GM23338 (cell line): ENCODE results near the gene ALDH1L2. TPM values are rescaled to one million over a fixed set of nuclear protein-coding genes. Genes with fewer than 3 reads are reported as not detected.

Source experiments
- ATAC-seq: fragments of 200-7000 bp; cut with Tn5 transposase; 3 replicates; pipeline ENCODE4 v1.9.1; 2020
- DNase-seq: peaks from one replicate; pipeline ENCODE4 v3.0.0-alpha.2; 2015; ENCODE audit warnings: low spot score
- H2AFZ ChIP-seq: fragments of 200-600 bp; sonication (generic); 2 replicates; pipeline ENCODE4 v1.8.0; 2016; ENCODE audit warnings: antibody characterized with exemption, mild to moderate bottlenecking, moderate library complexity
- H3F3A ChIP-seq: fragments of 200-600 bp; sonication (generic); replicated peaks from 2 replicates; pipeline ENCODE4 v1.8.0; 2017; ENCODE audit warnings: antibody characterized with exemption, mixed run types, low read depth
- H3K27ac ChIP-seq: fragments of 200-600 bp; sonication (generic); 2 replicates; pipeline ENCODE4 v1.6.1; 2016; ENCODE audit warnings: low read depth
- H3K27me3 ChIP-seq: fragments of 200-600 bp; sonication (generic); 2 replicates; pipeline ENCODE4 v1.8.0; 2016; ENCODE audit warnings: mild to moderate bottlenecking, mixed run types, moderate library complexity; ENCODE audit not compliant: insufficient read depth
- H3K36me3 ChIP-seq: fragments of 200-600 bp; sonication (generic); 2 replicates; pipeline ENCODE4 v1.8.0; 2016; ENCODE audit warnings: mild to moderate bottlenecking; ENCODE audit not compliant: insufficient read depth
- H3K4me1 ChIP-seq: fragments of 200-600 bp; sonication (generic); 2 replicates; pipeline ENCODE4 v1.8.0; 2016; ENCODE audit warnings: mild to moderate bottlenecking, moderate library complexity; ENCODE audit not compliant: insufficient read depth
- H3K4me2 ChIP-seq: fragments of 200-600 bp; sonication (generic); 2 replicates; pipeline ENCODE4 v1.7.1; 2017; ENCODE audit warnings: mixed run types
- H3K4me3 ChIP-seq: fragments of 200-600 bp; sonication (generic); 2 replicates; pipeline ENCODE4 v1.6.1; 2016; ENCODE audit warnings: mixed run types
- H3K79me2 ChIP-seq: fragments of 200-600 bp; sonication (generic); replicated peaks from 2 replicates; pipeline ENCODE4 v1.8.0; 2017; ENCODE audit warnings: mild to moderate bottlenecking; ENCODE audit not compliant: insufficient read depth
- H3K9me2 ChIP-seq: fragments of 200-600 bp; sonication (generic); 2 replicates; pipeline ENCODE4 v1.8.0; 2017; ENCODE audit not compliant: insufficient read depth
- H4K20me1 ChIP-seq: fragments of 200-600 bp; sonication (generic); replicated peaks from 2 replicates; pipeline ENCODE4 v1.8.0; 2017; ENCODE audit warnings: mild to moderate bottlenecking; ENCODE audit not compliant: insufficient read depth
- H3K27ac Mint-ChIP-seq: 2 replicates; pipeline ENCODE4 v1.8.0; 2020; ENCODE audit warnings: inconsistent platforms, mild to moderate bottlenecking, moderate library complexity, mixed read lengths
- H3K27me3 Mint-ChIP-seq: 3 replicates; pipeline ENCODE4 v1.8.0; 2022; ENCODE audit warnings: low read depth, mild to moderate bottlenecking, moderate library complexity, mixed read lengths, inconsistent platforms; ENCODE audit not compliant: insufficient read depth, poor library complexity
- H3K36me3 Mint-ChIP-seq: 3 replicates; pipeline ENCODE4 v1.8.0; 2021; ENCODE audit warnings: low read depth, mild to moderate bottlenecking, inconsistent platforms, moderate library complexity, mixed read lengths
- H3K4me1 Mint-ChIP-seq: 3 replicates; pipeline ENCODE4 v1.8.0; 2020; ENCODE audit warnings: mild to moderate bottlenecking, inconsistent platforms, mixed read lengths
- H3K4me3 Mint-ChIP-seq: 3 replicates; pipeline ENCODE4 v1.8.0; 2021; ENCODE audit warnings: moderate library complexity, mild to moderate bottlenecking, inconsistent platforms, mixed read lengths
- H3K9me3 Mint-ChIP-seq: 3 replicates; pipeline ENCODE4 v1.8.0; 2020; ENCODE audit warnings: moderate library complexity, mild to moderate bottlenecking, inconsistent platforms, mixed read lengths
- CTCF ChIP-seq, 2 experiments: fragments of 200-600 bp in 1 of 2; sonication (generic) in 1 of 2; conservative IDR thresholded peaks; 2 replicates each; pipeline versions ENCODE4 v1.5.1 to v1.6.1; 2016 to 2017; ENCODE audit warnings: antibody characterized with exemption in 2 of 2, low read depth in 2 of 2, mild to moderate bottlenecking in 2 of 2, moderate library complexity in 1 of 2
- JUNB ChIP-seq: IDR thresholded peaks from one replicate; pipeline ENCODE4 v1.6.1; 2016; ENCODE audit warnings: antibody characterized with exemption; ENCODE audit not compliant: unreplicated experiment
- POLR2AphosphoS5 ChIP-seq: IDR thresholded peaks from 2 replicates; pipeline ENCODE4 v1.6.1; 2016; ENCODE audit warnings: antibody characterized with exemption, low read depth
- REST ChIP-seq: IDR thresholded peaks from one replicate; pipeline ENCODE4 v1.6.1; 2018; ENCODE audit warnings: antibody characterized with exemption; ENCODE audit not compliant: unreplicated experiment
- STAT1 ChIP-seq: IDR thresholded peaks from one replicate; pipeline ENCODE4 v1.6.1; 2016; ENCODE audit warnings: antibody characterized with exemption; ENCODE audit not compliant: unreplicated experiment
- ZNF331 ChIP-seq: fragments of 250-450 bp; sonication (Bioruptor Pico); IDR thresholded peaks from 2 replicates; pipeline ENCODE4 v1.5.0; 2020; ENCODE audit warnings: low read depth, mild to moderate bottlenecking, moderate library complexity
- ZNF462 ChIP-seq: fragments of 250-450 bp; sonication (Bioruptor Pico); IDR thresholded peaks from 2 replicates; pipeline ENCODE4 v1.5.0; 2020; ENCODE audit warnings: mild to moderate bottlenecking, moderate library complexity
- polyA plus RNA-seq: library from polyadenylated mRNA; unstranded; fragments of >200 nt; fragmentation: Nextera tagmentation; extraction: Ambion mirVana; gene quantifications from 2 replicates; pipeline ENCODE4 v1.2.1, GENCODE V29; 2016
- total RNA-seq: library from RNA; depleted of rRNA; stranded (reverse); fragments of >200 nt; shearing (Covaris generic); gene quantifications from 2 replicates; pipeline ENCODE4 v1.2.3, GENCODE V29; 2014
- TF ChIP-seq, protein P1 (sequence below): IDR thresholded peaks from 2 replicates; pipeline ENCODE4 v1.6.1; 2016; ENCODE audit warnings: antibody characterized with exemption

ALDH1L2 gene
- total and polyA plus RNA-seq, 2 experiments from 2014 or later, result 5.8 to 9.1 TPM

DNA sequence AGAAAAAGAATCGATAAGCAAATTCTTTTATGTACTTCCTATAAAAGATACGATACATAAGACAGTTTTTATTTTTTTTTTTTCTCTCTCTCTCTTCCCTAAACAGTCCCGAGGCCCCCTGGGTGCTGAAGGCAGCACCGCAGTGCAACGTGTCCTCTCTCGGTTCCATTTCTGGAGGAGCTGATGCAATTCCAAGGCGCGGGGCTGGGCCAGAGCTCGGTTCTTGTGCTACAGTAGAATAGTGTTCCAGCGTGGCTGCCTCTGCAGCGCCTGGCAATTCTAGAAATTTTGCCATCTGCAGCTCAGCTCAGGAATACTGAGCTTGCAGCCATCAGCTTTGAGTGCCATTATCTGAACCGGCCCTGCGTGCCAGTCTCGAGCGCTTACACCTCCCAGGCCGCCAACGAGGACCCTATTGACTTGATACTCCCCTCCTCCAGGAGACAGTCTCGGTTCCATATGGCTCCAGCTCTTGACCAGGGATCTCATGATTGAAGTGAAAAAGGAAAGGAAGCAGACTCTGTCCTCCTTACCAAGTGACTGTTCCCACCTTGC is 630 bp downstream of the ALDH1L2 start:
- H3K9me3 Mint-ChIP-seq, result peaks cover 4% of the 10 kb centered on the region; the same call in 1 of the 3 replicates
- peaks cover 20% of the 10 kb centered on the region for H3K4me1 Mint-ChIP-seq
- H3K27me3 Mint-ChIP-seq, result peaks cover 7% of the 10 kb centered on the region
- H3K27ac ChIP-seq, result no peak overlapping the region
- H3K79me2 ChIP-seq, result peaks cover 6% of the 10 kb centered on the region; the same call in 1 of the 2 replicates
- peak overlapping the region; percentile 98 for H3K4me2 ChIP-seq
- peaks cover 5% of the 10 kb centered on the region; the same call in 1 of the 2 replicates for H3F3A ChIP-seq
- H3K4me3 ChIP-seq, result peak overlapping the region; percentile 83
- DNase-seq (peak; percentile 37), ATAC-seq (peak; percentile 26)
- peak overlapping the region; percentile 93 for H3K27ac Mint-ChIP-seq
- no peaks in the 10 kb centered on the region for H4K20me1 ChIP-seq
- peak overlapping the region; percentile 87 for H3K4me3 Mint-ChIP-seq
- peak overlapping the region; percentile 96 for H2AFZ ChIP-seq
- TF ChIP-seq CTCF (conservative IDR thresholded peaks at IDR 0.05; ENCODE audit: low read depth in 2 of 2) (no peak), ZNF331 (CRISPR knock-in tag) (no peak), STAT1 (no peak), JUNB (no peak), ZNF462 (CRISPR knock-in tag) (no peak), REST (no peak), POLR2AphosphoS5 (no peak)
- TF ChIP-seq, protein P1, sequence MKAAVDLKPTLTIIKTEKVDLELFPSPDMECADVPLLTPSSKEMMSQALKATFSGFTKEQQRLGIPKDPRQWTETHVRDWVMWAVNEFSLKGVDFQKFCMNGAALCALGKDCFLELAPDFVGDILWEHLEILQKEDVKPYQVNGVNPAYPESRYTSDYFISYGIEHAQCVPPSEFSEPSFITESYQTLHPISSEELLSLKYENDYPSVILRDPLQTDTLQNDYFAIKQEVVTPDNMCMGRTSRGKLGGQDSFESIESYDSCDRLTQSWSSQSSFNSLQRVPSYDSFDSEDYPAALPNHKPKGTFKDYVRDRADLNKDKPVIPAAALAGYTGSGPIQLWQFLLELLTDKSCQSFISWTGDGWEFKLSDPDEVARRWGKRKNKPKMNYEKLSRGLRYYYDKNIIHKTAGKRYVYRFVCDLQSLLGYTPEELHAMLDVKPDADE, result no peak
- H3K9me2 ChIP-seq, result no peaks in the 10 kb centered on the region
- no peaks in the 10 kb centered on the region for H3K27me3 ChIP-seq
- peaks cover 15% of the 10 kb centered on the region for H3K4me1 ChIP-seq
- H3K36me3 Mint-ChIP-seq, result no peaks in the 10 kb centered on the region; the same call in 2 of the 3 replicates
- no peaks in the 10 kb centered on the region for H3K36me3 ChIP-seq
